GM19238 (cell line): ENCODE results near the gene RHOH.
"Not testable (repeated sequence)": the region's sequence is repeated elsewhere in the genome, so short reads cannot be mapped to it uniquely, and the experiment has no call there.

ENCODE experiments used
- DNase-seq: peaks from one replicate; pipeline ENCODE4 v3.0.0; 2011; ENCODE audit warnings: low spot score; ENCODE audit not compliant: insufficient read length

RHOH gene, protein sequence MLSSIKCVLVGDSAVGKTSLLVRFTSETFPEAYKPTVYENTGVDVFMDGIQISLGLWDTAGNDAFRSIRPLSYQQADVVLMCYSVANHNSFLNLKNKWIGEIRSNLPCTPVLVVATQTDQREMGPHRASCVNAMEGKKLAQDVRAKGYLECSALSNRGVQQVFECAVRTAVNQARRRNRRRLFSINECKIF

GRCh38 chr4:40196724-40197281 lies at the start of gene RHOH:
Gene RHOH, plus strand, starts transcription at chr4:40197031. Its CDS starts 46,356 bp downstream, at chr4:40243387.
- DNase-seq: no peak

GRCh38 chr4:40147490-40147889 lies 49.3 kb upstream of the RHOH start:
- DNase-seq: not testable (repeated sequence)

GRCh38 chr4:40149960-40150385 lies 46.9 kb upstream of the RHOH start:
- DNase-seq: peak; percentile 40

DNA sequence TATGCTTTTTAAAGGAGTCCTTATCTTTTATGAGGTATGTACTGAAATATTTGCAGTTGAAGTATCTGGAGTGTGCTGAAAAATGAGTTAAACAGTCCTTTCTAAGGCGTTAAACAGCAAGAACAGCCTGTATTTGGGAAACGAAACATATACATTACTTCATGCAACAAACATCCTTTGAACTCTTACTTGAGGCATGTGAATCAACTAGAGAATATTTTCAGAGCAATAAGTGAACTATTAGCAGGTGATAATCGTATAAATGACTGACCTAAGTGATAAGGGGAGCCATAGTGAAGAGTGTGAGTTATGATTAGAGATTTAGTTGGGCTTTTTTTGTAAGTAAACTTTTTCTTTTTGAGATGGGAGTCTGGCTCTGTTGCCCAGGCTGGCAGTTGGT lies 45.9 kb upstream of the RHOH start:
- no peak for DNase-seq

- DNase-seq: no peak
Observed at GRCh38 chr4:40152637-40153036, 44.2 kb upstream of the RHOH start.

- no peak for DNase-seq
Observed at GRCh38 chr4:40157436-40157835, 39.4 kb upstream of the RHOH start.

DNA sequence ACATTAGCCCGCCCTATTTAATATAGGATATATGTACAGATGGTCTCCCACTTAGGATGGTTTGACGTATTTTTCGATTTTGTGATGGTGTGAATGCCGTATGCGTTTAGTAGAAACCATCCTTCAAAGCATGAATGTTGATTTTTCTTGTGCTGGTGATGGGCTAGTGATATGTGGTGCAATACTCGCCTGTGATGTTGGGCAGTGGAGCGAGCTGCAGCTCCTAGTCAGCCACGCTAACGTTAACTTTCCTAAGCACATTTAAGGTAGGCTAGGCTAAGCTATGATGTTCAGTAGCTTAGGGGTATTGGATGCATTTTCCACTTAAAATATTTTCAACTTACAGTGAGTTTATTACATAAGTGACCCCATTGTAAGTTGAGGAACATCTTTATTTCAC lies 36.6 kb upstream of the RHOH start:
- DNase-seq: no peak

- DNase-seq: no peak
Observed at GRCh38 chr4:40164459-40164858, 32.4 kb upstream of the RHOH start.

DNA sequence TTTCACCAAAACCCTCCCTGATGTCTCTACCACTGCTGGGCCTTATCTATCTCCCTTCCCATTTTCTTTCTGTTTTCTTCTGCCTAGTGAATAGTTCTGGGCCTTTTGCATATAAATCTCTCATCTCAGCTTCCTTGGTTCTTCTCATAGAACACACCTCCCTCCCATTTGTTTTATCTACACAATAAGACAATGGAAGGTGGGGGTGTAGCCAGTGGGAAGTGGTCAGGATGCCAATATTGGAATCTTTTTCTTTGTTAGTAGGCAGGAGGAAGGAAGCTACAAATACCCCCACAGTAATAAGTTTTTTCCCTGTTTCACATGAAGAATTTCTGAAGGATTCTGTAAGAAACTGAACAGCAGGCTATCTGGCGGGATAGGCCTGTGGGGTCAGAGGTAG lies 30.9 kb upstream of the RHOH start:
- no peak for DNase-seq

- DNase-seq: no peak
Observed at GRCh38 chr4:40168070-40168469, 28.8 kb upstream of the RHOH start.

DNA sequence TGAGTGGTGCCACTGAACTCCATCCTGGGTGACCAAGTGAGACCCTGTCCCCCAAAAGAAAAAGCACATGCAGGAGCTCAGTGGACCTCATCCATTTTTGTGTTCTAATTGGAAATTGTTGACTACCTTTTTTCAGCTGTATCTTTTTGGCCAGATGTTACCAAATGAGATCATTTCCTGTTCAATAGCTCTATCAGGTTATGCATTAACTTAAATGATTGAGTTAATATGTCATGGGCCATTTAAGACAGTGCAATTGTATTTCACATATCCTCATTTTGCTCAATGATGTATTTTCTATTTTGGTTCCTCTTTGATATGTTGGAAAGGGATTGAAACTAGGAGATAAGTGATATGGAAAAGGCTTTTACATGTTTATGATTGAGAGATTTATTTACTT lies 26.2 kb upstream of the RHOH start:
- DNase-seq: no peak

- no peak for DNase-seq
Observed at GRCh38 chr4:40173470-40173875, 23.4 kb upstream of the RHOH start.

DNA sequence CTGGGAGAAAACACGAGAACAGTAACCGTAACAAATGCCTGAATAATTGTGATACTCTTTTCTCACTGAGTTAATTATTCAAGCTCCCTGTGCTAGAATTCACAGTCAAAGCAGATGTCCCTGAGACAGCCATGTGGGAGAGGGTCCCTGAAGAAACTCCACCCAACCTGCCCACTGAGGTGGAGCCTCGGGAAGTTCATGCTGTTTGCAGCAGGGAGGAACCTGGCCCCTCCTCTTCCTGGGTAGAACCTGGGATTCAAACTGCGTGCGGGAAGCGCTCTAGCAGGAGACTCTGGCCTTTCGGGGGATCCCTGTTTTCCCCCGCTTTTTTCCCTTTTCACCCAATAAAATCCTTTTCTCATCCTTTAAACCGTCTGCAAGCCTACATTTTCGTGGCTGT lies 20.2 kb upstream of the RHOH start:
- DNase-seq: no peak

DNA sequence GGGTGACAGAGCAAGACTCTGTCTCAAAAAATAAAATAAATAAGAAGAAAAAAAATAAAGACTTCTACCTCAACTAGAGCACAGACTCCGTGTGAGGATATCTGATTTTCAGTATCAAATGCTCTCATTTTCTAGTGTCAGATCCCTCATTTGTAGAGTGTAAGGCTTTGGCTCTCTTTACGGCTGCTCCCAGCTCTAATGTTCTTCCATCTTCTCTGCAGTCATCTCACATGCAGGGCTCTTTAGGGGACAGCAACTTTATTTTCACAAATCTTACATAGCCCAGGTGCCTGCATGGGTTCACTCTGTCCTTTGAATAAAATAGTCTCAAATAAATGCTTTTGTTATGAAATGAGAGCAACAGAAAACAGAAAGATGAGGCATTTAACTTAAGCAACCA lies 19.2 kb upstream of the RHOH start:
- DNase-seq: no peak

GRCh38 chr4:40178672-40179071 lies 18.2 kb upstream of the RHOH start:
- no peak for DNase-seq

DNA sequence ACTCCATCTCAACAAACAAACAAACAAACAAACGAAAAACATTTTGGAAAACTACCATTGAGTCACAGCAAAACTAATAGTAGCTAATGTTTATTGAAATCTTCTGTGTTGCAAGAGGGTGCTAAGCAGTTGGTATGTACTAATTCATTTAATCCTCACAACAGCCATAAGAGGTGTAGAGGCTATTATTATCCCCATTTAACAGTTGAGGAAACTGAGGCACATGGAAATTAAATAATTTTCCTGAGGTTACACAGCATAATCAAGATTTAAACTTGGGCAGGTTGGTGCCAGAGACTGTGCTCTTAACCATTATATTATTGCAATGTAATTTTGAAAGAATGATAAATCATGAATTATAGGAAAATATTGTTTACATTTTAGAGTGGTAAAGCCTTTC lies 17.5 kb upstream of the RHOH start:
- DNase-seq: no peak

DNA sequence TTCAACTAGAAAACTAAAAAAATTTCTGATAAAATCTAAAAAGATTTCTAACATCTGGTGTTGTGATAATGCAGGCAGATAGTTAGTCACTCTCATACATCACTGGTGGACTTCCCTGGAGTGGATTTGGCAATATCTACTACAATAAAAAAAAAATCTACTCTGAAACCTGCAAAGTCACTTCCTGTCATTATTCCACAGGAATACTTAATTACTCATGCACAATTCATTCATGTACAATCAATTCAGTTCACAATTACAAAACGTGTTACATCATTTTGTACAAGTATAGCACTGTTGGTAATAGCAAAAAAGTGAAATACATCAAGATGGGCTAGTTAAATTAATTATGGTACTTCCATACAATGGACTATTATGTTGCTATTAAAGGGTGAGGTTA lies 16.5 kb upstream of the RHOH start:
- no peak for DNase-seq

GRCh38 chr4:40182001-40182400 lies 14.8 kb upstream of the RHOH start:
- no peak for DNase-seq

DNA sequence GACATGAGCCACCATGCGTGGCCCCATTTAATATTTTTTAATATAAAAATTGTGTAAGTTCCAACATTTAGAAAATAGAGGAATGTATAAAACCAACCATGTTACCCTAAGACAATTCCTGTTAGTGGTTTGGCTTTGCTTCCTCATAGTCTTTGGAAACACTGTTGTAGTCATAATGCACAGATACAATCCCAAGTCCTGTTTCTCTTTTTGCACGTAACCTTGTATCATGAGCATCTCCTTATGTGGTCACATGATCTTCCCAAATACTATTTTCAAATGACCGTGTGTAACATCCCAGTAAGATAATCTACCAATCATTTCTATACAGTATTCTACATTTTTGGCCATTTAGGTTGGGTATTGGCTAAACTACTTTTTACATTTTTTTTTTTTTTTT lies 13.9 kb upstream of the RHOH start:
- no peak for DNase-seq

GRCh38 chr4:40183615-40184411 lies 13.0 kb upstream of the RHOH start:
- DNase-seq: no peak

DNA sequence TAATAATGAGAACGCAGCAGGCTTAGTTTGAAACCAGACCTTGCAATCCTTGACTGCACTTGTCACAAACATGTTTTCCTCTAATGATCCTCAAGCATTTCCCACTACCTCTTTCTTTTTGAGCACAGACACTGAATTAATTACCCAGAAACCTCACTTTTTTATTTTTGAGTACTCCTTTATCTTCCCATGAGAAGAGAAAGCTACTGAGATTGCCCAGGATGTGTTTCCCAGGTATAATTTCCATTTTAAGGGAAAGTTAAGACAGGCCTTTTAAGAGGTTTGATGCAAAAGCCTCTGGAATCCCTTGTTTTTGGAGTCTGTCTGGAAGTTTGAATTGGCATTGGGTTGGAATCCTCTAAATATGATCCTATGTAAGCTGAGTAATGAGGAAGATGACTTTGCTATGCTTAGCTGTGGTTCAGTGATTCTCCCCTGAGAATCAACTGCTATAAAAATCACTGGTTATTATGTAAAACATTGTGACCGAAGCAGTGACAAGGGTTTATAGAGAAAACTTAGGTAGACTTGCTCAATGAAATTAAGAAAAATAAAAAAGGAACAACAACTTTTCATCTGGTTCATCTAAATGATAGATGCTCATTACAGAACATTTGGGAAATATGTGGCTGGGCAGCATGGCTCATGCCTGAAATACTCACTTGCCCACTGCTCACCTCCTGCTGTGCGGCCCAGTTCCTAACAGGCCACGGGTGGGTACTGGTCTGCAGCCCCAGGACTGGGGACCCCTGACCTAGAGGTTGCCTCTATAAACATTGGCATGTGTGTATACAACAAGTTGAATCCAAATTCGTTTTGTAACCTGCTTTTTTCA lies 10.8 kb upstream of the RHOH start:
- no peak for DNase-seq

DNA sequence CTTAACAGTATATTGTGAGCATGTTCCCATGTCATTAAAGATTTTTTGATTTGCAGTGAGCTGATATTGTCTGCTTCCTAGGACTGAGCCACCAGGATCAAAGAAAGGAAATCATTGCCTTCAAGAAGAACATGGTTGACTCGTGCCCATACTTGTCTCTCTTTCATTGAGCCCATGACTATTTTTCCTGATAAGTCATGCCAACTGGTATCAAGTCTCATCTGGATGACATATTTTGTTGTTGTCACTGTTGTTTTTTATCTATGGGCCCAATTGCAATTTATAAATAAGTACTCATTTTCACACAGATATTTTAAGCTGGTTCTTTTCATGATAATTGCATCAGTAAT lies 10.2 kb upstream of the RHOH start:
- no peak for DNase-seq
